ENCODE data around the gene TMEM44.
A peak's percentile ranks its signal among the peaks of the same experiment; 100 is the strongest.

TMEM44 gene

GRCh38 chr3:194664857-194665256, 31.6 kb upstream of the TMEM44 start:
- DNase-seq = peak; percentile 62 to 89 (median 79)
- Histone ChIP-seq H3K36me3 (ENCODE audit: control insufficient read depth in 4 of 4, insufficient read depth in 4 of 4, low read length in 3 of 4) (peaks cover 8 to 57% (median 24%) of the 10 kb centered on the region in 4 experiments), H3K27me3 (replicated peaks in 2 of 5; ENCODE audit: control insufficient read depth in 4 of 5, insufficient read depth in 5 of 5, low read length in 4 of 5) (no peaks in the 10 kb centered on the region), H3K27ac (ENCODE audit: insufficient read depth in 1 of 2, low read depth in 1 of 2, low read length in 2 of 2, poor library complexity in 1 of 2, severe bottlenecking in 2 of 2) (no peak overlapping the region), H3K4me1 (ENCODE audit: control extremely low read depth in 1 of 4, control insufficient read depth in 4 of 4, insufficient read depth in 4 of 4, low read length in 3 of 4) (peaks cover 14 to 43% (median 34%) of the 10 kb centered on the region in 4 experiments), H3K9me3 (ENCODE audit: control extremely low read depth in 1 of 5, control insufficient read depth in 4 of 5, insufficient read depth in 2 of 5, low read depth in 1 of 5, low read length in 4 of 5) (no peaks in the 10 kb centered on the region), H3K4me3 (ENCODE audit: control insufficient read depth in 1 of 7, extremely low read depth in 1 of 7, insufficient read depth in 4 of 7, low read depth in 2 of 7, low read length in 6 of 7) (no peak overlapping the region)
- POLR2A ChIA-PET = no interaction called here
- CTCF ChIA-PET = interaction anchor here (0.9 to 11.2 kb wide), 6 partner anchors 18 to 602 kb away, joined by 3 to 129 read pairs (median 3); partner anchors contain the start of gene FAM43A
- WGBS (ENCODE audit: insufficient coverage) = 58% methylated on average over 4 of the region's 7 CpGs

DNA sequence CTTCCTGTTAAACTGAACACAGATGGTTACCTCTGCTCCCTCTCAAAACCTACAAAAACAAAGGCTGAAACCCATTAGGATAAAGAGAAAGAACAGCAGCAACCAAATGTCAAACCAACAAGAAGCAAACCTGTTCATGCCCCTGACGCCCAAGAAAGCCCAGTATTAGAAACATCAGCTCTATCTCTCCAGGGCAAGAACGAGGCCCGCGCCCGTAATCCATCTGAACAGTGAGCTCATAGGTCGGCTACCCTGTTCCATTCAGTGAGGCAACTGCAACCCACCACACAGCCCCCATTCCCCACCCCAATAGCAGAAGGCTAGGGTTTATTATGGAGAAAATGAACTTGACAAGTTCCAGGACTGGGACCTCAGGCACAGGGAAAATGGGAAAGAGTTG, 28.7 kb upstream of the TMEM44 start:
- peak overlapping the region; percentile 34 to 69 for H3K27ac ChIP-seq (ENCODE audit: insufficient read depth in 1 of 2, low read depth in 1 of 2, low read length in 2 of 2, poor library complexity in 1 of 2, severe bottlenecking in 2 of 2)
- ChIA-PET POLR2A (interaction anchor here (1.0 to 1.4 kb wide), 3 partner anchors 10 to 28 kb away, joined by 3 to 6 read pairs (median 4); partner anchors contain the start of genes LSG1 and TMEM44), CTCF (interaction anchor here (1.0 to 7.4 kb wide), 7 partner anchors 9 to 318 kb away, joined by 3 to 43 read pairs (median 4); partner anchors contain the start of genes LSG1 and TMEM44)

DNA sequence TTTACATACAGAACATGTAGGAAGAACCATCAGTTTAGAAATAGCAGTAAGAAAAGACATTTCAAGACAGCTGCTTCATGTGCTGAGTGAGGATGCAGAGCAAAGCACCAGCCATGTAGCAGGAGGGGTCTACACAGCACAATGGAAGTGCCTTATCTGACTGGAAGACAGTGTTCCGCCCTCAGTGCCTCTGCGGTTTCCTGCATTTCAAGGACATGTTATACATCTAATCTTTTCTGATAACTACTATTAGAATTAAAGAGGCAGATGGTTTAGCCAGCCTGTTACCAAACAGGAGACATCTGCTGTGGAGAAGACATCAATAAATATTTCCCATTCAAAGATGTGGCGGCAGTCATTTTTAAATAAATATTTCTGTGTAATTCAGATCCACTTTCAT, 28.2 kb upstream of the TMEM44 start:
- H3K9me3 ChIP-seq (ENCODE audit: control extremely low read depth in 1 of 5, control insufficient read depth in 4 of 5, insufficient read depth in 2 of 5, low read depth in 1 of 5, low read length in 4 of 5) = no peaks in the 10 kb centered on the region
- no CpG with 5 or more reads among the region's 3 CpGs for WGBS (ENCODE audit: insufficient coverage)
- CTCF ChIA-PET = interaction anchor here (0.7 to 7.4 kb wide), 8 partner anchors 10 to 317 kb away, joined by 3 to 43 read pairs (median 4); partner anchors contain the start of genes LSG1 and TMEM44
- H3K27me3 ChIP-seq (replicated peaks in 2 of 5; ENCODE audit: control insufficient read depth in 4 of 5, insufficient read depth in 5 of 5, low read length in 4 of 5) = no peaks in the 10 kb centered on the region
- peaks cover 21 to 61% (median 47%) of the 10 kb centered on the region in 4 experiments for H3K4me1 ChIP-seq (ENCODE audit: control extremely low read depth in 1 of 4, control insufficient read depth in 4 of 4, insufficient read depth in 4 of 4, low read length in 3 of 4)
- peaks cover 12 to 60% (median 20%) of the 10 kb centered on the region in 4 experiments for H3K36me3 ChIP-seq (ENCODE audit: control insufficient read depth in 4 of 4, insufficient read depth in 4 of 4, low read length in 3 of 4)
- peak overlapping the region; percentile 34 to 69 for H3K27ac ChIP-seq (ENCODE audit: insufficient read depth in 1 of 2, low read depth in 1 of 2, low read length in 2 of 2, poor library complexity in 1 of 2, severe bottlenecking in 2 of 2)
- POLR2A ChIA-PET = interaction anchor here (0.7 to 1.4 kb wide), 4 partner anchors 11 to 455 kb away, joined by 3 to 6 read pairs (median 4); partner anchors contain the start of genes LSG1 and TMEM44
- H3K4me3 ChIP-seq (ENCODE audit: control insufficient read depth in 1 of 7, extremely low read depth in 1 of 7, insufficient read depth in 4 of 7, low read depth in 2 of 7, low read length in 6 of 7) = peak overlapping the region in 4 of 7 experiments; percentile 1 to 50 (median 45)
- DNase-seq = peak; percentile 67 to 91 (median 81)

More for the DNA sequence above, 28.7 kb upstream of the TMEM44 start:
- Histone ChIP-seq H3K27me3 (replicated peaks in 2 of 5; ENCODE audit: control insufficient read depth in 4 of 5, insufficient read depth in 5 of 5, low read length in 4 of 5) (no peaks in the 10 kb centered on the region), H3K4me1 (ENCODE audit: control extremely low read depth in 1 of 4, control insufficient read depth in 4 of 4, insufficient read depth in 4 of 4, low read length in 3 of 4) (peaks cover 21 to 61% (median 47%) of the 10 kb centered on the region in 4 experiments), H3K4me3 (ENCODE audit: control insufficient read depth in 1 of 7, extremely low read depth in 1 of 7, insufficient read depth in 4 of 7, low read depth in 2 of 7, low read length in 6 of 7) (peak overlapping the region in 3 of 7 experiments; percentile 8 to 50 (median 44)), H3K9me3 (ENCODE audit: control extremely low read depth in 1 of 5, control insufficient read depth in 4 of 5, insufficient read depth in 2 of 5, low read depth in 1 of 5, low read length in 4 of 5) (no peaks in the 10 kb centered on the region), H3K36me3 (ENCODE audit: control insufficient read depth in 4 of 4, insufficient read depth in 4 of 4, low read length in 3 of 4) (peaks cover 13 to 63% (median 23%) of the 10 kb centered on the region in 4 experiments)
- peak in 2 of 3 donors; percentile 22 to 26 for DNase-seq
- 42% methylated on average over 2 of the region's 6 CpGs for whole genome bisulfite sequencing (ENCODE audit: insufficient coverage)

- Histone ChIP-seq H3K9me3 (ENCODE audit: control extremely low read depth in 1 of 5, control insufficient read depth in 4 of 5, insufficient read depth in 2 of 5, low read depth in 1 of 5, low read length in 4 of 5) (no peaks in the 10 kb centered on the region), H3K36me3 (ENCODE audit: control insufficient read depth in 4 of 4, insufficient read depth in 4 of 4, low read length in 3 of 4) (peaks cover 9 to 52% (median 17%) of the 10 kb centered on the region in 4 experiments), H3K4me3 (ENCODE audit: control insufficient read depth in 1 of 7, extremely low read depth in 1 of 7, insufficient read depth in 4 of 7, low read depth in 2 of 7, low read length in 6 of 7) (no peak overlapping the region), H3K27me3 (replicated peaks in 2 of 5; ENCODE audit: control insufficient read depth in 4 of 5, insufficient read depth in 5 of 5, low read length in 4 of 5) (no peaks in the 10 kb centered on the region), H3K4me1 (ENCODE audit: control extremely low read depth in 1 of 4, control insufficient read depth in 4 of 4, insufficient read depth in 4 of 4, low read length in 3 of 4) (peaks cover 21 to 57% (median 45%) of the 10 kb centered on the region in 4 experiments), H3K27ac (ENCODE audit: insufficient read depth in 1 of 2, low read depth in 1 of 2, low read length in 2 of 2, poor library complexity in 1 of 2, severe bottlenecking in 2 of 2) (no peak overlapping the region)
- DNase-seq = no peak
- CTCF ChIA-PET = interaction anchor here (0.6 to 7.4 kb wide), 3 partner anchors 11 to 21 kb away, joined by 3 to 43 read pairs (median 6); partner anchors contain the start of gene LSG1
- WGBS (ENCODE audit: insufficient coverage) = 88% methylated on average over 3 of the region's 7 CpGs
- POLR2A ChIA-PET = no interaction called here
Measured at GRCh38 chr3:194659778-194660177, 26.6 kb upstream of the TMEM44 start.

DNA sequence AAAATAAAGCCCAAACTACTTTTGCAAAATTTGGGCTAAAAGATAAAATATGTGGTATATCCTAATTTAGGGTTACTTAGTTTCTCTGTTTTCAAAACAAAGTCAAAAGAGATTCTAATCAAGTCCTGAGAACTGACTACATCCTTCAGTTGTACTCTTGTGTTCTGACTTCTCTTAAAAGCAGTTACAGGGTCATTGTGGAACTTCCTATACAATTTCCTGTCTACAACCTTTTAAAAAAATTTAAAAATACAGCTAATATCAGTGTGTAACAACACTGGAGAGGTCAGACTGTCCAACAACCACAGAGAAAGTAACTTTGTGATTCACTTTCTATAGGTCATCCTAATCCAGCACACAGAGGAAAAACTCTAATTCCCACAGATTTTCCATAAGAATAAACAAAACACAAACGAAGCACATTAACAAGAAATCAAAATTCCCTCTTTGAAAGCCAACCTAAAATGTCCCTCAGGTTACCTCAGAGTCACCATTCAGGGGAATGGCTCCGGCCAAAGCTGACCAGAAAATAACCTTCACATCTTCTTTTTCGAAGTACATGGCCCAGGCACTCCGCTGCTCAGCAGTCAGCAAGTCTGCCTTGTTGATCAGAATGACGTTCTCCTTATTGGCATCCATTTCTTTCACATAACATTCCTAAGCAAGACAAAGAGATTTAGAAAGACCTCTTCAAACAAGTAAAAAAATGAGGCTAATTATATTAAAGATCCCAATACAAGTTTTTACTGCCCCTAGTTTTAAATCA, 25.4 kb upstream of the TMEM44 start:
- peaks cover 21 to 53% (median 39%) of the 10 kb centered on the region in 4 experiments for H3K4me1 ChIP-seq (ENCODE audit: control extremely low read depth in 1 of 4, control insufficient read depth in 4 of 4, insufficient read depth in 4 of 4, low read length in 3 of 4)
- H3K36me3 ChIP-seq (ENCODE audit: control insufficient read depth in 4 of 4, insufficient read depth in 4 of 4, low read length in 3 of 4) = peaks cover 13 to 56% (median 18%) of the 10 kb centered on the region in 4 experiments
- ChIA-PET CTCF (interaction anchor here (7.4 kb wide), 1 partner anchor 13 kb away, joined by 43 read pairs; the partner anchor contains the start of gene LSG1), POLR2A (no interaction called here)
- peak in 2 of 3 donors; percentile 14 to 26 for DNase-seq
- no peak overlapping the region for H3K27ac ChIP-seq (ENCODE audit: insufficient read depth in 1 of 2, low read depth in 1 of 2, low read length in 2 of 2, poor library complexity in 1 of 2, severe bottlenecking in 2 of 2)
- no peaks in the 10 kb centered on the region for H3K27me3 ChIP-seq (replicated peaks in 2 of 5; ENCODE audit: control insufficient read depth in 4 of 5, insufficient read depth in 5 of 5, low read length in 4 of 5)
- H3K4me3 ChIP-seq (ENCODE audit: control insufficient read depth in 1 of 7, extremely low read depth in 1 of 7, insufficient read depth in 4 of 7, low read depth in 2 of 7, low read length in 6 of 7) = peak overlapping the region in 1 of 7 experiments; percentile 14
- 69% methylated on average over 3 of the region's 5 CpGs for WGBS (ENCODE audit: insufficient coverage)
- no peaks in the 10 kb centered on the region for H3K9me3 ChIP-seq (ENCODE audit: control extremely low read depth in 1 of 5, control insufficient read depth in 4 of 5, insufficient read depth in 2 of 5, low read depth in 1 of 5, low read length in 4 of 5)

DNA sequence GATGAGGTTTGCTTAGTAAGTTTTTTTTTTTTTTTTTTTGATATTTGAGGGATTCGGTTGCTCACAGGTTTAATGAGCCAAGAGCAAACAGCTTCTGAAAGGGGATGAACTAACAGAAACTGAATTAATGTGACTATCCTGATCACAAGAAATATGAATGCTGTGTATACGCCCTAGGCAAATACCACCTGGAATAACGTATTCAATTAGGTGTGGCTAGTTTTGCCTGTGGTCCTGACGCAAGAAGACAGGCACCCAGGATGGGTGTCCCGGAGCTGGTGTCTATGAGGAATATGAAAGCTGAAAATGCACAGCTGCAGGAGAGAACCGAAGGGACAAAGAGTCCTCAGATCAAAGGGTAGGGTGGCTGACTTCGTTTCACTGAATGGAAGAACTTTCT, 24.2 kb upstream of the TMEM44 start:
- peaks cover 14 to 63% (median 27%) of the 10 kb centered on the region in 4 experiments for H3K36me3 ChIP-seq (ENCODE audit: control insufficient read depth in 4 of 4, insufficient read depth in 4 of 4, low read length in 3 of 4)
- ChIA-PET CTCF (interaction anchor here (0.6 to 7.4 kb wide), 2 partner anchors 14 to 180 kb away, joined by 4 to 43 read pairs; partner anchors contain the start of gene LSG1), POLR2A (no interaction called here)
- no peak overlapping the region for H3K27ac ChIP-seq (ENCODE audit: insufficient read depth in 1 of 2, low read depth in 1 of 2, low read length in 2 of 2, poor library complexity in 1 of 2, severe bottlenecking in 2 of 2)
- DNase-seq = no peak
- no peaks in the 10 kb centered on the region for H3K9me3 ChIP-seq (ENCODE audit: control extremely low read depth in 1 of 5, control insufficient read depth in 4 of 5, insufficient read depth in 2 of 5, low read depth in 1 of 5, low read length in 4 of 5)
- WGBS (ENCODE audit: insufficient coverage) = 81% methylated on average over 6 of the region's 7 CpGs
- no peak overlapping the region for H3K4me3 ChIP-seq (ENCODE audit: control insufficient read depth in 1 of 7, extremely low read depth in 1 of 7, insufficient read depth in 4 of 7, low read depth in 2 of 7, low read length in 6 of 7)
- peaks cover 21 to 44% (median 35%) of the 10 kb centered on the region in 4 experiments for H3K4me1 ChIP-seq (ENCODE audit: control extremely low read depth in 1 of 4, control insufficient read depth in 4 of 4, insufficient read depth in 4 of 4, low read length in 3 of 4)
- H3K27me3 ChIP-seq (replicated peaks in 2 of 5; ENCODE audit: control insufficient read depth in 4 of 5, insufficient read depth in 5 of 5, low read length in 4 of 5) = no peaks in the 10 kb centered on the region

Measured in common myeloid progenitor, CD34-positive (primary cell).